Keratinocyte (primary cell): ENCODE measurements around the gene EPB41.

Source experiments
- CTCF ChIP-seq, 3 experiments: IDR thresholded peaks in 1 of 3; conservative IDR thresholded peaks in 1 of 3; optimal IDR thresholded peaks in 1 of 3; 2 replicates in 2 of 3; 3 replicates in 1 of 3; pipeline versions ENCODE3 to v1.5.1; 2011; ENCODE audit warnings: low read length in 3 of 3, mild to moderate bottlenecking in 3 of 3, moderate library complexity in 2 of 3, control low read depth in 1 of 3, inconsistent platforms in 1 of 3; ENCODE audit not compliant: insufficient read depth in 2 of 3; ENCODE audit errors: extremely low read depth in 1 of 3
- EZH2 ChIP-seq: IDR thresholded peaks from one replicate; pipeline ENCODE4 v1.6.1; 2012; ENCODE audit warnings: inconsistent platforms, mild to moderate bottlenecking, low read length, moderate library complexity

GRCh38 chr1:29128739-29129138 lies 214.4 kb downstream of the EPB41 start:
- TF ChIP-seq CTCF (optimal IDR thresholded peaks at IDR 0.05 in 1 of 3, IDR thresholded peaks at IDR 0.05 in 1 of 3, conservative IDR thresholded peaks at IDR 0.05 in 1 of 3; ENCODE audit: extremely low read depth in 1 of 3, insufficient read depth in 2 of 3, low read length in 3 of 3), result no peak
- no peak for TF ChIP-seq EZH2
